Uterus (tissue), 4 donors: Measurements from ENCODE around the gene LDLR. TPM values are rescaled to one million over a fixed set of nuclear protein-coding genes. Genes with fewer than 3 reads are reported as not detected.
"Not testable (repeated sequence)": the region's sequence is repeated elsewhere in the genome, so short reads cannot be mapped to it uniquely, and the experiment has no call there.

Experiments used
- DNase-seq, 2 donors: peaks; one replicate each; pipeline ENCODE4 v3.0.0-alpha.2; 2019 to 2020
- H3K27ac ChIP-seq, 2 donors: fragments of 200-600 bp; sonication (generic); 1 replicate in 1 of 2; 2 replicates in 1 of 2; pipeline ENCODE4 v1.5.1; 2016 to 2018
- H3K27me3 ChIP-seq, 2 donors: fragments of 200-600 bp; sonication (generic); one replicate each; pipeline ENCODE4 v1.5.1; 2018 to 2019; ENCODE audit warnings: control low read depth in 1 of 2
- H3K36me3 ChIP-seq, 2 donors: fragments of 200-600 bp; sonication (generic); one replicate each; pipeline ENCODE4 v1.5.1; 2019; ENCODE audit warnings: control low read depth in 1 of 2
- H3K4me1 ChIP-seq, 2 donors: fragments of 200-600 bp; sonication (generic); one replicate each; pipeline ENCODE4 v1.5.1; 2018 to 2019; ENCODE audit warnings: control low read depth in 1 of 2
- H3K4me3 ChIP-seq, 2 donors: fragments of 200-600 bp; sonication (generic); 1 replicate in 1 of 2; 2 replicates in 1 of 2; pipeline ENCODE4 v1.5.1; 2018 to 2019; ENCODE audit warnings: mild to moderate bottlenecking in 1 of 2
- H3K9me3 ChIP-seq, 2 donors: fragments of 200-600 bp; sonication (generic); one replicate each; pipeline ENCODE4 v1.5.1; 2019; ENCODE audit warnings: control low read depth in 1 of 2
- CTCF ChIP-seq, 4 experiments: fragments of 200-600 bp in 2 of 4; fragments of 450-650 bp in 2 of 4; sonication (generic) in 2 of 4; IDR thresholded peaks; one replicate each; pipeline ENCODE4 v1.5.1; 2016 to 2019; ENCODE audit warnings: antibody characterized with exemption in 4 of 4, mild to moderate bottlenecking in 2 of 4, moderate library complexity in 1 of 4
- POLR2A ChIP-seq, 2 donors: fragments of 450-650 bp; IDR thresholded peaks; one replicate each; pipeline ENCODE4 v1.6.1; 2016; ENCODE audit warnings: antibody characterized with exemption in 2 of 2, mild to moderate bottlenecking in 1 of 2, moderate library complexity in 1 of 2
- intact Hi-C: fragments of 100-400 bp; cut with DNase I; formaldehyde crosslinking; loops from one replicate; pipeline ENCODE4 v1.15.1; 2023; ENCODE audit warnings: low total_unique reads
- total RNA-seq, 4 donors: library from RNA; depleted of rRNA in 3 of 4; stranded (reverse); fragments of >200 nt in 3 of 4; gene quantifications; one replicate each; pipeline versions ENCODE4 v1.1.0 to v1.2.4, GENCODE V29; 2014 to 2023
- donor health status: DM: yes; HTN: yes; CAD: no.

Gene LDLR
- total RNA-seq, 4 donors from 2014 or later, result 7.9 to 55.3 (median 48.8) TPM

GRCh38 chr19:11159598-11160439, 70.6 kb downstream of the LDLR start:
- intact Hi-C loops, result loop anchor here (5.0 kb wide), 1 partner anchor 37 kb away; the partner anchor contains the start of gene KANK2
- no peak overlapping the region for H3K4me3 ChIP-seq
- TF ChIP-seq CTCF (IDR thresholded peaks at IDR 0.05) (peak in 2 of 4 experiments; percentile 24 to 37), POLR2A (IDR thresholded peaks at IDR 0.05) (no peak)
- no peaks in the 10 kb centered on the region for H3K36me3 ChIP-seq
- H3K27me3 ChIP-seq, result no peaks in the 10 kb centered on the region
- no peaks in the 10 kb centered on the region for H3K9me3 ChIP-seq
- DNase-seq, result peak; percentile 76 to 85
- peaks cover 9 to 16% of the 10 kb centered on the region in 2 donors for H3K4me1 ChIP-seq
- peak overlapping the region; percentile 93 to 96 for H3K27ac ChIP-seq

- Histone ChIP-seq H3K27ac (peak overlapping the region; percentile 93 to 96), H3K4me1 (peaks cover 11 to 20% of the 10 kb centered on the region in 2 donors)
- H3K27me3 ChIP-seq, H3K4me3 ChIP-seq, H3K9me3 ChIP-seq, DNase-seq, H3K36me3 ChIP-seq: not testable (repeated sequence)
- intact Hi-C loops, result loop anchor here (5.0 kb wide), 1 partner anchor 37 kb away; the partner anchor contains the start of gene KANK2
Measured at GRCh38 chr19:11160440-11160768, 71.1 kb downstream of the LDLR start.

- H3K36me3 ChIP-seq, result no peaks in the 10 kb centered on the region
- H3K27ac ChIP-seq, result peak overlapping the region; percentile 93 to 96
- H3K4me1 ChIP-seq, result peaks cover 24 to 26% of the 10 kb centered on the region in 2 donors
- TF ChIP-seq POLR2A (IDR thresholded peaks at IDR 0.05) (no peak), CTCF (IDR thresholded peaks at IDR 0.05) (no peak)
- intact Hi-C loops, result loop anchor here (5.0 kb wide), 1 partner anchor 33 kb away; the partner anchor contains the start of gene KANK2
- no peak for DNase-seq
- no peaks in the 10 kb centered on the region for H3K9me3 ChIP-seq
- H3K27me3 ChIP-seq, result no peaks in the 10 kb centered on the region
- H3K4me3 ChIP-seq, result no peak overlapping the region
Measured at GRCh38 chr19:11164296-11164695, 75.0 kb downstream of the LDLR start.

GRCh38 chr19:11164879-11165406, 75.7 kb downstream of the LDLR start:
- Histone ChIP-seq H3K4me1 (peaks cover 24 to 31% of the 10 kb centered on the region in 2 donors), H3K27me3 (no peaks in the 10 kb centered on the region), H3K4me3 (no peak overlapping the region), H3K9me3 (no peaks in the 10 kb centered on the region), H3K27ac (peak overlapping the region; percentile 93 to 96), H3K36me3 (no peaks in the 10 kb centered on the region)
- intact Hi-C loops, result loop anchor here (5.0 kb wide), 1 partner anchor 32 kb away; the partner anchor contains the start of gene KANK2
- peak; percentile 92 to 96 for DNase-seq
- TF ChIP-seq POLR2A (IDR thresholded peaks at IDR 0.05) (peak in 1 of 2 donors; percentile 25), CTCF (IDR thresholded peaks at IDR 0.05) (peak in 1 of 4 experiments; percentile 4)

- Histone ChIP-seq H3K4me1 (peaks cover 24 to 37% of the 10 kb centered on the region in 2 donors), H3K36me3 (no peaks in the 10 kb centered on the region)
Measured at GRCh38 chr19:11165486-11166030, 76.3 kb downstream of the LDLR start.

More at GRCh38 chr19:11165486-11166030, 76.3 kb downstream of the LDLR start:
- Histone ChIP-seq H3K27me3 (no peaks in the 10 kb centered on the region), H3K9me3 (no peaks in the 10 kb centered on the region), H3K27ac (peak overlapping the region; percentile 93 to 96), H3K4me3 (no peak overlapping the region)
- intact Hi-C loops, result no loop called here
- TF ChIP-seq POLR2A (IDR thresholded peaks at IDR 0.05) (no peak), CTCF (IDR thresholded peaks at IDR 0.05) (no peak)
- no peak for DNase-seq
